ENCODE measurements around the gene CSPG5. TPM values are rescaled to one million over a fixed set of nuclear protein-coding genes. Genes with fewer than 3 reads are reported as not detected.

CSPG5 gene
- total RNA-seq, 3 donors from 2014 or later = 0.58 to 1.7 (median 0.60) TPM

- Histone ChIP-seq H3K36me3 (ENCODE audit: low read depth) (no peaks in the 10 kb centered on the region), H3K4me1 (ENCODE audit: low read depth) (no peaks in the 10 kb centered on the region), H3K4me3 (no peak overlapping the region), H3K9me3 (no peaks in the 10 kb centered on the region)
- intact Hi-C loops (cut with DNase I, micrococcal nuclease) = no loop called here
- ATAC-seq (no peak), DNase-seq (no peak)
- TF ChIP-seq CTCF (IDR thresholded peaks at IDR 0.05) = no peak
Measured at GRCh38 chr3:47592066-47592795, 13.6 kb upstream of the CSPG5 start.

GRCh38 chr3:47590216-47590615, 11.6 kb upstream of the CSPG5 start:
- ATAC-seq (peak; percentile 95), DNase-seq (peak in 1 of 3 donors; percentile 35)
- Histone ChIP-seq H3K9me3 (no peaks in the 10 kb centered on the region), H3K36me3 (ENCODE audit: low read depth) (no peaks in the 10 kb centered on the region), H3K4me1 (ENCODE audit: low read depth) (no peaks in the 10 kb centered on the region), H3K4me3 (no peak overlapping the region)
- intact Hi-C loops (cut with DNase I, micrococcal nuclease) = no loop called here
- TF ChIP-seq CTCF (IDR thresholded peaks at IDR 0.05) = no peak

GRCh38 chr3:47588587-47588986, 9.9 kb upstream of the CSPG5 start:
- Histone ChIP-seq H3K4me3 (no peak overlapping the region), H3K9me3 (no peaks in the 10 kb centered on the region), H3K36me3 (ENCODE audit: low read depth) (no peaks in the 10 kb centered on the region), H3K4me1 (ENCODE audit: low read depth) (no peaks in the 10 kb centered on the region)
- intact Hi-C loops (cut with DNase I, micrococcal nuclease) = no loop called here
- ATAC-seq (no peak), DNase-seq (no peak)
- TF ChIP-seq CTCF (IDR thresholded peaks at IDR 0.05) = no peak

GRCh38 chr3:47588053-47588452, 9.4 kb upstream of the CSPG5 start:
- intact Hi-C loops (cut with DNase I, micrococcal nuclease) = no loop called here

GRCh38 chr3:47586746-47587145, 8.1 kb upstream of the CSPG5 start:
- Histone ChIP-seq H3K9me3 (no peaks in the 10 kb centered on the region), H3K4me1 (ENCODE audit: low read depth) (no peaks in the 10 kb centered on the region), H3K4me3 (no peak overlapping the region), H3K36me3 (ENCODE audit: low read depth) (no peaks in the 10 kb centered on the region)
- DNase-seq (no peak), ATAC-seq (no peak)
- TF ChIP-seq CTCF (IDR thresholded peaks at IDR 0.05) = no peak
- intact Hi-C loops (cut with DNase I, micrococcal nuclease) = no loop called here

More at GRCh38 chr3:47588053-47588452, 9.4 kb upstream of the CSPG5 start:
- Histone ChIP-seq H3K36me3 (ENCODE audit: low read depth) (no peaks in the 10 kb centered on the region), H3K4me3 (no peak overlapping the region), H3K9me3 (no peaks in the 10 kb centered on the region), H3K4me1 (ENCODE audit: low read depth) (no peaks in the 10 kb centered on the region)
- DNase-seq (no peak), ATAC-seq (no peak)
- no peak for TF ChIP-seq CTCF (IDR thresholded peaks at IDR 0.05)
